SK-N-SH (cell line): Measurements from ENCODE around the gene LRP5. TPM values are rescaled to one million over a fixed set of nuclear protein-coding genes. Genes with fewer than 3 reads are reported as not detected.
"Not testable (repeated sequence)": the region's sequence is repeated elsewhere in the genome, so short reads cannot be mapped to it uniquely, and the experiment has no call there.

Source experiments
- CTCF ChIA-PET: fragments of 300-600, 350-600 bp; formaldehyde crosslinking; extraction: SDS; loops from one replicate; lab custom pipeline; 2021; lab: Yijun Ruan, JAX
- POLR2A ChIA-PET: fragments of 350-600 bp; sonication (Branson Sonifier 250); formaldehyde crosslinking; extraction: SDS; loops from one replicate; lab custom pipeline; 2020; ENCODE audit warnings: antibody characterized with exemption, inconsistent platforms; lab: Yijun Ruan, JAX
- DNase-seq: peaks from one replicate; pipeline ENCODE4 v3.0.0; 2012
- H2AFZ ChIP-seq: fragments of 200-600 bp; sonication (generic); 2 replicates; pipeline ENCODE4 v1.8.1; 2016; ENCODE audit warnings: antibody characterized with exemption, mild to moderate bottlenecking, low read depth
- H3F3A ChIP-seq: fragments of 200-600 bp; sonication (generic); replicated peaks from 2 replicates; pipeline ENCODE3; 2016; ENCODE audit warnings: antibody characterized with exemption, mild to moderate bottlenecking; ENCODE audit not compliant: insufficient read depth
- H3K27ac ChIP-seq, 2 experiments: fragments of 200-500 bp in 1 of 2; fragments of 200-600 bp in 1 of 2; sonication (Bioruptor generic) in 1 of 2; sonication (generic), shearing (Covaris generic) in 1 of 2; 2 replicates each; pipeline versions ENCODE4 v1.5.1 to v1.6.1; 2014 to 2016; ENCODE audit warnings: low read depth in 2 of 2, inconsistent platforms in 1 of 2, low read length in 1 of 2, mild to moderate bottlenecking in 1 of 2, mixed read lengths in 1 of 2
- H3K27me3 ChIP-seq: fragments of 200-600 bp; sonication (generic), shearing (Covaris generic); 2 replicates; pipeline ENCODE4 v1.6.1; 2016; ENCODE audit warnings: mixed run types; ENCODE audit not compliant: insufficient read depth
- H3K36me3 ChIP-seq, 2 experiments: fragments of 200-500 bp in 1 of 2; fragments of 200-600 bp in 1 of 2; sonication (Bioruptor generic) in 1 of 2; sonication (generic) in 1 of 2; replicated peaks in 1 of 2; 2 replicates each; pipeline versions ENCODE3 to v1.5.1; 2014 to 2016; ENCODE audit warnings: low read length in 1 of 2, mild to moderate bottlenecking in 1 of 2; ENCODE audit not compliant: insufficient read depth in 2 of 2, control insufficient read depth in 1 of 2
- H3K4me1 ChIP-seq, 2 experiments: fragments of 200-500 bp in 1 of 2; fragments of 200-600 bp in 1 of 2; sonication (Bioruptor generic) in 1 of 2; sonication (generic), shearing (Covaris generic) in 1 of 2; 2 replicates each; pipeline versions ENCODE4 v1.5.1 to v1.6.1; 2014 to 2016; ENCODE audit warnings: low read depth in 1 of 2, low read length in 1 of 2, mixed run types in 1 of 2; ENCODE audit not compliant: insufficient read depth in 2 of 2, control insufficient read depth in 1 of 2
- H3K4me2 ChIP-seq: fragments of 200-600 bp; sonication (generic), shearing (Covaris generic); 2 replicates; pipeline ENCODE4 v1.6.1; 2017; ENCODE audit warnings: mixed run types
- H3K4me3 ChIP-seq, 2 experiments: fragments of 200-500 bp in 1 of 2; fragments of 200-600 bp in 1 of 2; sonication (Bioruptor generic) in 1 of 2; sonication (generic), shearing (Covaris generic) in 1 of 2; 2 replicates each; pipeline versions ENCODE4 v1.5.1 to v1.8.1; 2014 to 2016; ENCODE audit warnings: low read depth in 2 of 2, inconsistent platforms in 1 of 2, low read length in 1 of 2, mild to moderate bottlenecking in 1 of 2, mixed read lengths in 1 of 2, moderate library complexity in 1 of 2
- H3K79me2 ChIP-seq: fragments of 200-600 bp; sonication (generic); 2 replicates; pipeline ENCODE4 v1.8.1; 2017; ENCODE audit warnings: mild to moderate bottlenecking; ENCODE audit not compliant: insufficient read depth
- H3K9ac ChIP-seq: fragments of 200-600 bp; sonication (generic); 2 replicates; pipeline ENCODE4 v1.6.1; 2017; ENCODE audit warnings: mixed run types
- H3K9me2 ChIP-seq: fragments of 200-600 bp; sonication (generic); 2 replicates; pipeline ENCODE4 v1.6.1; 2017; ENCODE audit warnings: mixed run types
- H3K9me3 ChIP-seq: fragments of 200-600 bp; sonication (generic); 2 replicates; pipeline ENCODE4 v1.6.1; 2017; ENCODE audit warnings: mixed run types, mild to moderate bottlenecking, moderate library complexity
- H4K20me1 ChIP-seq: fragments of 200-600 bp; sonication (generic); 2 replicates; pipeline ENCODE4 v1.6.1; 2017; ENCODE audit warnings: mild to moderate bottlenecking, mixed run types; ENCODE audit not compliant: insufficient read depth
- FOXM1 ChIP-seq: IDR thresholded peaks from 2 replicates; pipeline ENCODE4 v1.4.0; 2012; ENCODE audit warnings: low read depth, mild to moderate bottlenecking
- GABPA ChIP-seq: IDR thresholded peaks from 2 replicates; pipeline ENCODE4 v1.4.0; 2012; ENCODE audit warnings: low read depth, mild to moderate bottlenecking
- RCOR1 ChIP-seq: fragments of 150-350 bp; IDR thresholded peaks from 2 replicates; pipeline ENCODE4 v1.6.1; 2017; ENCODE audit warnings: antibody characterized with exemption, low read length
- SMC3 ChIP-seq: IDR thresholded peaks from 2 replicates; pipeline ENCODE4 v1.6.1; 2012; ENCODE audit warnings: low read depth, low read length, improper control_type of control experiment
- TCF12 ChIP-seq: IDR thresholded peaks from 2 replicates; pipeline ENCODE4 v1.4.0; 2012
- WGBS: methylation state at CpG from one replicate; pipeline ENCODE4 v1.1.6; 2017; ENCODE audit warnings: low lambda C conversion rate; 5-methylcytosine and 5-hydroxymethylcytosine counted together
- polyA plus RNA-seq, 3 experiments: library from polyadenylated mRNA; depleted of rRNA; stranded (reverse); fragments of >200 nt; gene quantifications; 2 replicates each; pipeline ENCODE4 v1.2.3, GENCODE V29; 2012
- TF ChIP-seq, protein P1 (sequence below): fragments of 150-350 bp; IDR thresholded peaks from 2 replicates; pipeline ENCODE4 v1.6.1; 2016; ENCODE audit warnings: mild to moderate bottlenecking, low read depth, low read length
- TF ChIP-seq, protein P2 (sequence below): fragments of 200-600 bp; sonication (generic); IDR thresholded peaks from 2 replicates; pipeline ENCODE4 v1.6.1; 2017; ENCODE audit warnings: antibody characterized with exemption, mild to moderate bottlenecking, moderate library complexity

The LRP5 gene
- polyA plus RNA-seq, 1 of the 3 experiments (the other 2 are of a cell fraction): 15.0 TPM

DNA sequence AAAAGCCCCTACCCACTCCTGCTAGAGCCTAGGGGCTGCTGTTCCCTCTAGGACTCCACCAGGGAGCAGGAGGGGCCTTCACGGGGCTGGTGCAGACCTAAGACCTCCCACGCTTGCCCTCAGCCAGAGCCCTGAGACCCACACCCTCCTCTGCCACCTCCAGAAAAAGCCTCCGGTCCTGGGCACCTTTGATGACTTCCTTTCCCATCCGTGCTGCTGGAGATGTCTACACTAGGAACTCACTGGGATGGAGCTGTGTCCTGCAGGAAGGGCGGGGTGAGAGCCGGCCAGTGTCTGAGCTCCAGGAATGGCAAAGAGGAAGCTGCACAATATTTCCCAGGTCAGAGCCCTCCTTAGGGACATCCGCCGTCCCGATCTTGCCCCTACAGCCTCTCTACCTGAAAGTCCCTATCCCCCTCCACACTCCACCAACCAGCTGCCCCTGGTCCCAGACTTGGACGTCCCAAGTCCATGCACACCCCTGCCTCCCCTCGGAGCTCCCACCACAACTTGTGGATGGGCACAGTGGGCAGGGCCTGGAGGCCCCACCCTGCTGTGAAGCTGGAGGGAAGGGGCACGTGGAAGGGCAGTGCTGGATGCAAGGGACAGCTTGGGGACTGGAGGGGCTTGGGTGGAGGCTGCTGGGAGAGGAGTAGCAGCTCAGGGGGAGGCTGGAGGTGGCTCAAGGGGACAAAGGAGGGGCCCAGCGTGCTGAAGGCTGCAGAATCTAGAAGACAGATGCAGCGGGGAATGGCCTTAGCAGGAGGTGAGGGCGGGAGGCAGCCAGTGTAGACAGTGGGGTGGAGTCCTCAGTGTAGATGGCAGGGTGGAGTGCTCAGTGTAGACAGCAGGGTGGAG is 13.5 kb upstream of the LRP5 start (continued):
- TF ChIP-seq, protein P1, sequence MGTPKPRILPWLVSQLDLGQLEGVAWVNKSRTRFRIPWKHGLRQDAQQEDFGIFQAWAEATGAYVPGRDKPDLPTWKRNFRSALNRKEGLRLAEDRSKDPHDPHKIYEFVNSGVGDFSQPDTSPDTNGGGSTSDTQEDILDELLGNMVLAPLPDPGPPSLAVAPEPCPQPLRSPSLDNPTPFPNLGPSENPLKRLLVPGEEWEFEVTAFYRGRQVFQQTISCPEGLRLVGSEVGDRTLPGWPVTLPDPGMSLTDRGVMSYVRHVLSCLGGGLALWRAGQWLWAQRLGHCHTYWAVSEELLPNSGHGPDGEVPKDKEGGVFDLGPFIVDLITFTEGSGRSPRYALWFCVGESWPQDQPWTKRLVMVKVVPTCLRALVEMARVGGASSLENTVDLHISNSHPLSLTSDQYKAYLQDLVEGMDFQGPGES: no peak
- TF ChIP-seq, all 33 proteins: peak for 0

DNA sequence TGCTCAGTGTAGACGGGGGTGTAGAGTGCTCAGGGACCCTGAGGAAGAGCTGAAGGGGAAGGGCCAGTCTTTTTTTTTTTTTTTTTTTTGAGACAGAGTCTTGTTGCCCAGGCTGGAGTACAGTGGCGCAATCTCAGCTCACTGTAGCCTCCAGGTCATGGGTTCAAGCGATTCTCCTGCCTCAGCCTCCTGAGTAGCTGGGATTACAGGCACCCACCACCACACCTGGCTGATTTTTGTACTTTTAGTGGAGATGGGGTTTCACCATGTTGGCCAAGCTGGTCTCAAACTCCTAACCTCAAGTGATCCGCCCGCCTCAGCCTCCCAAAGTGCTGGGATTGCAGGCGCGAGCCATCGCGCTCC is 12.9 kb upstream of the LRP5 start:
- WGBS: 89% methylated on average over 9 of the region's 9 CpGs
- not testable (repeated sequence) for H3K27me3 ChIP-seq, H3F3A ChIP-seq, H2AFZ ChIP-seq, H3K27ac ChIP-seq, DNase-seq, H4K20me1 ChIP-seq, H3K4me3 ChIP-seq, H3K79me2 ChIP-seq, H3K4me1 ChIP-seq, H3K9me2 ChIP-seq, H3K9me3 ChIP-seq, H3K36me3 ChIP-seq, H3K9ac ChIP-seq, H3K4me2 ChIP-seq
- ChIA-PET POLR2A (interaction anchor here (1.1 kb wide), 1 partner anchor 15 kb away, joined by 3 read pairs; no protein-coding TSS in a partner anchor), CTCF (interaction anchor here (1.2 to 5.8 kb wide), 9 partner anchors 10 to 113 kb away, joined by 4 to 170 read pairs (median 42); partner anchors contain the start of genes C11orf24 and LRP5)

DNA sequence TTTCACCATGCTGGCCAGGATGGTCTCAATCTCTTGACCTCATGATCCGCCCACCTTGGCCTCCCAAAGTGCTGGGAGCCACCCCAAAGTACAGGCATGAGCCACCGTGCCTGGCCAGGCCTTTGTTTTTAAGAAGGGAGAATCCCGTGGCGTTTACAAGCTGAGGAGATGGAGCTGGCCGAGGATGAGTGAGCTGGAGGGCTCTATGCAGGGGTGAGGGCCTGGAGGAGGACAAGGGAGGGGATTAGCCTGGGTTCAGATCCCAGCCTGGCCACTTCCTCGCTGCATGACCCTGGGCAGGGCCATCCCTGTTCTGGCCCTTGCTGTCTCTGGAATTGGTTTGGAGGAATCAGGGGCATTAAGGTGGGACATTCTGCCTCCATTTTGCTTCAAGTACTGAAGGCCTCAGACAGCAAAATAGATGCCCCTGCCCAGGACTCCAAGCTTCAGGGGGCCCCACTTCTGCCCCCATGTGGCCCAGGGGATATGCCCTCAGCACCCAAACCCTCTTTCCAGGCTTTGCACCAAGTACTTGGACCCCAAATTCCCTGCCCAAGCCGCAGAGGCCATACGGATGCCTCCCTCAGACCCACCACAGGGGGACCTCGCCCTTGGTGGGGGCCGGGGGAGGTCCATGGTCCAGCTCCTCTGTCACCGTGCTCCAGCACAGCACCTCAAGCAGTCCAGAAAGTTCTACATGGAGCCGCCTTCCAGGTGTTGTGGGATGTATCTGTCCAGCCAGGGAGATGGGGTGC is 12.1 kb upstream of the LRP5 start:
- POLR2A ChIA-PET: interaction anchor here (1.1 kb wide), 1 partner anchor 14 kb away, joined by 3 read pairs; no protein-coding TSS in a partner anchor
- DNase-seq: no peak
- whole genome bisulfite sequencing: 85% methylated on average over 3 of the region's 12 CpGs
- H3K27me3 ChIP-seq: no peaks in the 10 kb centered on the region
- TF ChIP-seq, protein P1: no peak
- TF ChIP-seq, protein P2, sequence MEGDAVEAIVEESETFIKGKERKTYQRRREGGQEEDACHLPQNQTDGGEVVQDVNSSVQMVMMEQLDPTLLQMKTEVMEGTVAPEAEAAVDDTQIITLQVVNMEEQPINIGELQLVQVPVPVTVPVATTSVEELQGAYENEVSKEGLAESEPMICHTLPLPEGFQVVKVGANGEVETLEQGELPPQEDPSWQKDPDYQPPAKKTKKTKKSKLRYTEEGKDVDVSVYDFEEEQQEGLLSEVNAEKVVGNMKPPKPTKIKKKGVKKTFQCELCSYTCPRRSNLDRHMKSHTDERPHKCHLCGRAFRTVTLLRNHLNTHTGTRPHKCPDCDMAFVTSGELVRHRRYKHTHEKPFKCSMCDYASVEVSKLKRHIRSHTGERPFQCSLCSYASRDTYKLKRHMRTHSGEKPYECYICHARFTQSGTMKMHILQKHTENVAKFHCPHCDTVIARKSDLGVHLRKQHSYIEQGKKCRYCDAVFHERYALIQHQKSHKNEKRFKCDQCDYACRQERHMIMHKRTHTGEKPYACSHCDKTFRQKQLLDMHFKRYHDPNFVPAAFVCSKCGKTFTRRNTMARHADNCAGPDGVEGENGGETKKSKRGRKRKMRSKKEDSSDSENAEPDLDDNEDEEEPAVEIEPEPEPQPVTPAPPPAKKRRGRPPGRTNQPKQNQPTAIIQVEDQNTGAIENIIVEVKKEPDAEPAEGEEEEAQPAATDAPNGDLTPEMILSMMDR: no peak
- TF ChIP-seq FOXM1 (no peak), TCF12 (no peak), RCOR1 (no peak), GABPA (no peak), SMC3 (no peak)
- TF ChIP-seq, all 33 proteins: peak for 0
- Histone ChIP-seq H3K4me2 (no peak overlapping the region), H4K20me1 (no peaks in the 10 kb centered on the region), H3K79me2 (no peaks in the 10 kb centered on the region), H3K36me3 (no peaks in the 10 kb centered on the region), H3K27ac (no peak overlapping the region), H3K9ac (no peak overlapping the region), H2AFZ (no peak overlapping the region), H3K9me2 (no peaks in the 10 kb centered on the region), H3K9me3 (no peaks in the 10 kb centered on the region), H3F3A (no peaks in the 10 kb centered on the region), H3K4me3 (no peak overlapping the region), H3K4me1 (peaks cover 0 to 7% of the 10 kb centered on the region in 2 experiments; a peak in 2 of 4 replicates)
- CTCF ChIA-PET: interaction anchor here (4.7 to 5.8 kb wide), 4 partner anchors 9 to 83 kb away, joined by 42 to 170 read pairs (median 60); partner anchors contain the start of gene LRP5
